C4-2B (cell line): ENCODE measurements around the gene TMEM132D.

Source experiments
- H3K27ac ChIP-seq: fragments of 450-650 bp; 2 replicates; pipeline ENCODE4 v1.5.1; 2017
- CTCF ChIP-seq: fragments of 450-650 bp; conservative IDR thresholded peaks from 2 replicates; pipeline ENCODE4 v1.5.1; 2017; ENCODE audit warnings: mild to moderate bottlenecking
- ZFX ChIP-seq: fragments of 450-650 bp; IDR thresholded peaks from 2 replicates; pipeline ENCODE4 v1.6.1; 2017

TMEM132D gene

DNA sequence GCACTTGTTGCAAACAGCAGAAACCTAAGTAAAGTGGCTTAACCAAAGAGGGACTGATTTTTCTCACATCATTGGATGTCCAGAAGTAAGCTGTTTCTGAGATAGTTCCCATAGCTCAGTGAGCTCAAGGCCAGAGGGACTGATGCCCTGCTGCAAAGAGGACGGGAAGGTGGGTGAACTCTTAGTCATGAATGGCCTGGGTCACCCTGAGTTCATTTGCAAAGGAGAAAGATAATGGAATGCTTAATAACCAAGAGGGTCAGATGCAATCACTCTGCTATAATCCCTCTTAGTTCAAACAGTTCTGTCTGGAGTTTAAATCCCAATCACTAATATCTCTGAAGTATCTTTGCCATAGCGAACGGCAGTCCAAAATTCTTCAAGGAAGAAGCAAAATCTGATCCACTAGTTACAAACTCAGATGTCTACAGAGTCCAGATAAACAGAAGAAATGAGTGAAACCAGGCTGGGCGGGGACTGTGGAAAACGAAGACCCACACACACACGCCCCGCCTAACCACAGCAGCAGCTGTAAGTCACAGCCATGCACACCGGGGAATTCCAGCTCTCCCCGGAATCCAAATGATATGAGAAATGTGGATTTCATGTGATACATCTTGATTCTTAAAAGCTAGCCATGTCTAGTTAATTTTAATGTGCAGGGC, 289.5 kb downstream of the TMEM132D start:
- TF ChIP-seq ZFX (no peak), CTCF (no peak)
- H3K27ac ChIP-seq: no peak overlapping the region

- TF ChIP-seq ZFX (no peak), CTCF (no peak)
- H3K27ac ChIP-seq: no peak overlapping the region
These were observed 290.5 kb downstream of the TMEM132D start for GRCh38 chr12:129613314-129613713.

- no peak for TF ChIP-seq ZFX
These were observed 293.2 kb downstream of the TMEM132D start for GRCh38 chr12:129610601-129611120.

DNA sequence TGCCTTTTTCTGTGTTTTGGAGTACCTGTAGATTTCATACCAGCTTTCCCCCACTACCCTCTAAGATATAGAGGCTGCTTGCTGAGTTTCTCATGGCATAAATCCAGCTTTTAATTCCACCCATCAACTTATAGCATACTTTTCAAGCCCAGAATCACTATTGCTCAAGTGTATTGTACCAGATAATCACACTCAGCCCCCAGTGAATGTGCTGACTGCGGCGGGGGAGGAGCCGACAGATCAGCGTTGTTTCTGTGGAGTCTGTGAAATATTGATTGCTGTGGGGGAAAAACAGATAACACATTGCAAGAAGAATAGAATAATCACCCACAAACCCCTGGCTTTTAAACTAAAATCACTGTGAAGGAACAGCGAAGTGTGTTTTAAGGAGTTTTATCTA, 296.1 kb downstream of the TMEM132D start:
- TF ChIP-seq ZFX (no peak), CTCF (no peak)
- no peak overlapping the region for H3K27ac ChIP-seq

More at GRCh38 chr12:129610601-129611120, 293.2 kb downstream of the TMEM132D start:
- H3K27ac ChIP-seq: no peak overlapping the region

DNA sequence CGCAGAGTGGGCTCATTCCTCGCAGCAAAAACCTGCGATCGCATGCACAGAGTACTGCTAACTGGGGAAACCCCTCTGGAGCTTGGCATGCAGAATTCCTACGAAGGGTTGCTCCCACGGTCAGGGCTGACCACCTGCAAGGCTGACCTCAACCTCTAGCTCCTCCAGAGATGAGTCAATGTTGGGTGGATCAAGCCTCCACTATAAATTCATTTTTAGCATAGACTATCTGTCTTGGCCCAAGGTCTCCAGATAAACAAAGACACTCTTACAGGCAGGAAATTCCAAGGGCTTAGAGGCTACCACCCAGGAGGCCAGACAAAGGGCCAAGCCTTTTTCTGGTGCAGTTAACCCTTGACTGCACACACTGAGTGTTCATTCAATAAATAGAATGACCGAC, 296.5 kb downstream of the TMEM132D start:
- TF ChIP-seq ZFX: no peak
- TF ChIP-seq CTCF: no peak
- no peak overlapping the region for H3K27ac ChIP-seq

GRCh38 chr12:129606239-129606638, 297.6 kb downstream of the TMEM132D start:
- no peak overlapping the region for H3K27ac ChIP-seq
- TF ChIP-seq CTCF (no peak), ZFX (no peak)

DNA sequence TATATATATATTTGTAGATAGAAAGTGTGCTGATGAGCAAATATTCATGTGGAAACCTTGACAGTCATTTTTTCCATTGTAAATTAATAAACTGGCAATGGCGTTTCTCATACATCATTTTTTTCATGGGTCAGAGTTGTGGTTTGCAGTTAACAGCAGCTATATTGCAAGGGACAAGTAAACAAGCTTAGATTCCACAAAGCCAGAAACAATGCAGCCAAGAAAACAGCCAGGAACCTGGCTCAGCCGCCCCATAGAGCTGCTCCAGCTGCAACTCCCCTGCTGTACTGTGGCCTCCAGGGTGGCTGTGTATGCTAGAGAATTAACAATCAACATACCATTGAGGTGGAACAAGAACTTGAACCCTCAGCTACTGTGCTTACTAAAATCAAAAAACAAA, 298.2 kb downstream of the TMEM132D start:
- TF ChIP-seq CTCF (no peak), ZFX (no peak)
- H3K27ac ChIP-seq: no peak overlapping the region

DNA sequence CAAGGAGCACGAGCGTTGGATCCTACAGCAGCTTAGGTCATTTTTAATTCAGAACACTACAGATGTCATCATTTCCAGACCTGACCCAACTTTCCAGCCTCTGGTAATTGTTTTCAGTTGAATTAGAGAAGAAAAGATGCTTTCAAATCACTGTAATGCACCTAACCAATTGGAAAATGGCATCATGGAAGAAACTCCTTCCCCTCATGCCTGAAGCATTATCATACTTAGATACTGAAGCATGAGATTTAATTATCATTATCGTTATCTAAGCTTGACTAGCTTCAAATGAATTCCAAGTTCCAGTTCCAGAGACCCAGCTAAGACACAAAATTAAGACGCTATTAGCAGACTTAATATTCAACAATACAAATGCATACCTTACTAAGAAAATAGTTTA, 299.3 kb downstream of the TMEM132D start:
- TF ChIP-seq CTCF: no peak
- TF ChIP-seq ZFX: no peak
- no peak overlapping the region for H3K27ac ChIP-seq
